SK-N-SH treated with all-trans-retinoic acid at 6 μM for 48 hours (cell line): Measurements from ENCODE around the gene NCKAP5.

Experiments
- ATAC-seq: fragments of 200-7000 bp; cut with Tn5 transposase; 3 replicates; pipeline ENCODE4 v1.9.1; 2020; ENCODE audit warnings: mild to moderate bottlenecking, moderate library complexity
- ARNTL ChIP-seq: fragments of 450-650 bp; formaldehyde crosslinking; IDR thresholded peaks from 2 replicates; pipeline ENCODE4 v1.5.0; 2020; ENCODE audit warnings: low read depth, mild to moderate bottlenecking, moderate library complexity, borderline replicate concordance
- BACH2 ChIP-seq: fragments of 250-450 bp; sonication (Bioruptor Pico); IDR thresholded peaks from 2 replicates; pipeline ENCODE4 v1.9.0; 2021; ENCODE audit warnings: mild to moderate bottlenecking, borderline replicate concordance
- CREB5 ChIP-seq: fragments of 250-450 bp; sonication (Bioruptor Pico); IDR thresholded peaks from 2 replicates; pipeline ENCODE4 v1.5.1; 2020; ENCODE audit warnings: low read depth, mild to moderate bottlenecking, moderate library complexity
- CSDC2 ChIP-seq: fragments of 250-450 bp; sonication (Bioruptor Pico); IDR thresholded peaks from 2 replicates; pipeline ENCODE4 v1.5.0; 2020; ENCODE audit warnings: mild to moderate bottlenecking, moderate library complexity
- ESRRG ChIP-seq: fragments of 250-450 bp; sonication (Bioruptor Pico); IDR thresholded peaks from 2 replicates; pipeline ENCODE4 v1.6.1; 2021; ENCODE audit warnings: mild to moderate bottlenecking
- GLIS3 ChIP-seq: fragments of 250-450 bp; sonication (Bioruptor Pico); IDR thresholded peaks from 2 replicates; pipeline ENCODE4 v1.5.0; 2020; ENCODE audit warnings: mild to moderate bottlenecking, moderate library complexity
- ISL1 ChIP-seq: fragments of 250-450 bp; sonication (Bioruptor Pico); IDR thresholded peaks from 2 replicates; pipeline ENCODE4 v2.1.2; 2022; ENCODE audit warnings: mild to moderate bottlenecking, moderate library complexity
- OSR1 ChIP-seq: fragments of 250-450 bp; sonication (Bioruptor Pico); IDR thresholded peaks from 2 replicates; pipeline ENCODE4 v1.8.0; 2022; ENCODE audit warnings: moderate library complexity, mild to moderate bottlenecking, inconsistent platforms
- POU6F1 ChIP-seq: fragments of 250-450 bp; sonication (Bioruptor Pico); IDR thresholded peaks from 2 replicates; pipeline ENCODE4 v1.8.0; 2021; ENCODE audit warnings: low read depth, mild to moderate bottlenecking, moderate library complexity, borderline replicate concordance
- PPARA ChIP-seq: fragments of 250-450 bp; sonication (Bioruptor Pico); IDR thresholded peaks from 2 replicates; pipeline ENCODE4 v1.5.0; 2020; ENCODE audit warnings: mild to moderate bottlenecking, borderline replicate concordance
- RARB ChIP-seq: fragments of 250-450 bp; sonication (Bioruptor Pico); IDR thresholded peaks from 2 replicates; pipeline ENCODE4 v1.8.0; 2021; ENCODE audit warnings: mild to moderate bottlenecking, moderate library complexity
- SNAI2 ChIP-seq: fragments of 250-450 bp; sonication (Bioruptor Pico); IDR thresholded peaks from 2 replicates; pipeline ENCODE4 v1.5.0; 2020; ENCODE audit warnings: mild to moderate bottlenecking, moderate library complexity
- TCF4 ChIP-seq: fragments of 250-450 bp; sonication (Bioruptor Pico); IDR thresholded peaks from 2 replicates; pipeline ENCODE4 v1.8.0; 2021; ENCODE audit warnings: mild to moderate bottlenecking, moderate library complexity, borderline replicate concordance
- TOX ChIP-seq: fragments of 250-450 bp; sonication (Bioruptor Pico); IDR thresholded peaks from 2 replicates; pipeline ENCODE4 v1.8.0; 2021; ENCODE audit warnings: mild to moderate bottlenecking, moderate library complexity, borderline replicate concordance
- ZC3H10 ChIP-seq: fragments of 250-450 bp; sonication (Bioruptor Pico); IDR thresholded peaks from 2 replicates; pipeline ENCODE4 v1.5.1; 2021; ENCODE audit warnings: mild to moderate bottlenecking, moderate library complexity
- ZFP3 ChIP-seq: fragments of 250-450 bp; sonication (Bioruptor Pico); IDR thresholded peaks from 2 replicates; pipeline ENCODE4 v1.5.0; 2020; ENCODE audit warnings: mild to moderate bottlenecking, moderate library complexity
- ZFP30 ChIP-seq: fragments of 450-650 bp; formaldehyde crosslinking; IDR thresholded peaks from 2 replicates; pipeline ENCODE4 v1.5.0; 2022; ENCODE audit warnings: mild to moderate bottlenecking, moderate library complexity
- ZNF565 ChIP-seq: fragments of 450-650 bp; formaldehyde crosslinking; conservative IDR thresholded peaks from 2 replicates; pipeline ENCODE4 v1.5.0; 2020; ENCODE audit warnings: low read depth, mild to moderate bottlenecking, moderate library complexity
- ZNF70 ChIP-seq: fragments of 450-650 bp; formaldehyde crosslinking; IDR thresholded peaks from 2 replicates; pipeline ENCODE4 v1.5.0; 2020; ENCODE audit warnings: mild to moderate bottlenecking, moderate library complexity
- TF ChIP-seq, protein P1 (sequence below): fragments of 250-450 bp; sonication (Bioruptor Pico); IDR thresholded peaks from 2 replicates; pipeline ENCODE4 v1.5.1; 2021; ENCODE audit warnings: mild to moderate bottlenecking, moderate library complexity
- TF ChIP-seq, protein P2 (sequence below): fragments of 250-450 bp; sonication (Bioruptor Pico); IDR thresholded peaks from 2 replicates; pipeline ENCODE4 v1.5.0; 2020; ENCODE audit warnings: mild to moderate bottlenecking, moderate library complexity

NCKAP5 gene

GRCh38 chr2:132884292-132884691, 684.0 kb downstream of the NCKAP5 start:
- ATAC-seq = no peak
- TF ChIP-seq GLIS3 (CRISPR knock-in tag) = no peak
- no peak for TF ChIP-seq SNAI2 (CRISPR knock-in tag)
- no peak for TF ChIP-seq ARNTL (CRISPR knock-in tag)
- no peak for TF ChIP-seq ZFP3
- TF ChIP-seq PPARA (CRISPR knock-in tag) = no peak
- no peak for TF ChIP-seq BACH2 (CRISPR knock-in tag)
- no peak for TF ChIP-seq ZC3H10 (CRISPR knock-in tag)
- no peak for TF ChIP-seq ESRRG (CRISPR knock-in tag)
- no peak for TF ChIP-seq TOX (CRISPR knock-in tag)

- TF ChIP-seq, protein P1, sequence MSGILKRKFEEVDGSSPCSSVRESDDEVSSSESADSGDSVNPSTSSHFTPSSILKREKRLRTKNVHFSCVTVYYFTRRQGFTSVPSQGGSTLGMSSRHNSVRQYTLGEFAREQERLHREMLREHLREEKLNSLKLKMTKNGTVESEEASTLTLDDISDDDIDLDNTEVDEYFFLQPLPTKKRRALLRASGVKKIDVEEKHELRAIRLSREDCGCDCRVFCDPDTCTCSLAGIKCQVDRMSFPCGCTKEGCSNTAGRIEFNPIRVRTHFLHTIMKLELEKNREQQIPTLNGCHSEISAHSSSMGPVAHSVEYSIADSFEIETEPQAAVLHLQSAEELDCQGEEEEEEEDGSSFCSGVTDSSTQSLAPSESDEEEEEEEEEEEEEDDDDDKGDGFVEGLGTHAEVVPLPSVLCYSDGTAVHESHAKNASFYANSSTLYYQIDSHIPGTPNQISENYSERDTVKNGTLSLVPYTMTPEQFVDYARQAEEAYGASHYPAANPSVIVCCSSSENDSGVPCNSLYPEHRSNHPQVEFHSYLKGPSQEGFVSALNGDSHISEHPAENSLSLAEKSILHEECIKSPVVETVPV (CRISPR knock-in tag) = no peak
- TF ChIP-seq OSR1 (no peak), RARB (CRISPR knock-in tag) (no peak), CSDC2 (CRISPR knock-in tag) (no peak), TCF4 (CRISPR knock-in tag) (no peak), CREB5 (CRISPR knock-in tag) (no peak), ZFP30 (CRISPR knock-in tag) (no peak), PPARA (CRISPR knock-in tag) (no peak), ZFP3 (no peak), BACH2 (CRISPR knock-in tag) (no peak), TOX (CRISPR knock-in tag) (no peak)
- TF ChIP-seq, protein P2, sequence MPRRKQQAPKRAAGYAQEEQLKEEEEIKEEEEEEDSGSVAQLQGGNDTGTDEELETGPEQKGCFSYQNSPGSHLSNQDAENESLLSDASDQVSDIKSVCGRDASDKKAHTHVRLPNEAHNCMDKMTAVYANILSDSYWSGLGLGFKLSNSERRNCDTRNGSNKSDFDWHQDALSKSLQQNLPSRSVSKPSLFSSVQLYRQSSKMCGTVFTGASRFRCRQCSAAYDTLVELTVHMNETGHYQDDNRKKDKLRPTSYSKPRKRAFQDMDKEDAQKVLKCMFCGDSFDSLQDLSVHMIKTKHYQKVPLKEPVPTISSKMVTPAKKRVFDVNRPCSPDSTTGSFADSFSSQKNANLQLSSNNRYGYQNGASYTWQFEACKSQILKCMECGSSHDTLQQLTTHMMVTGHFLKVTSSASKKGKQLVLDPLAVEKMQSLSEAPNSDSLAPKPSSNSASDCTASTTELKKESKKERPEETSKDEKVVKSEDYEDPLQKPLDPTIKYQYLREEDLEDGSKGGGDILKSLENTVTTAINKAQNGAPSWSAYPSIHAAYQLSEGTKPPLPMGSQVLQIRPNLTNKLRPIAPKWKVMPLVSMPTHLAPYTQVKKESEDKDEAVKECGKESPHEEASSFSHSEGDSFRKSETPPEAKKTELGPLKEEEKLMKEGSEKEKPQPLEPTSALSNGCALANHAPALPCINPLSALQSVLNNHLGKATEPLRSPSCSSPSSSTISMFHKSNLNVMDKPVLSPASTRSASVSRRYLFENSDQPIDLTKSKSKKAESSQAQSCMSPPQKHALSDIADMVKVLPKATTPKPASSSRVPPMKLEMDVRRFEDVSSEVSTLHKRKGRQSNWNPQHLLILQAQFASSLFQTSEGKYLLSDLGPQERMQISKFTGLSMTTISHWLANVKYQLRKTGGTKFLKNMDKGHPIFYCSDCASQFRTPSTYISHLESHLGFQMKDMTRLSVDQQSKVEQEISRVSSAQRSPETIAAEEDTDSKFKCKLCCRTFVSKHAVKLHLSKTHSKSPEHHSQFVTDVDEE (CRISPR knock-in tag) = no peak
- no peak for ATAC-seq
These were observed 684.8 kb downstream of the NCKAP5 start for GRCh38 chr2:132883430-132883829.

- TF ChIP-seq ZFP3 (no peak), ZNF565 (no peak), PPARA (CRISPR knock-in tag) (no peak), GLIS3 (CRISPR knock-in tag) (no peak), SNAI2 (CRISPR knock-in tag) (no peak), CSDC2 (CRISPR knock-in tag) (no peak), CREB5 (CRISPR knock-in tag) (no peak), TOX (CRISPR knock-in tag) (no peak), BACH2 (CRISPR knock-in tag) (no peak), ZNF70 (CRISPR knock-in tag) (no peak), ZFP30 (CRISPR knock-in tag) (no peak), POU6F1 (CRISPR knock-in tag) (no peak), ZC3H10 (CRISPR knock-in tag) (no peak), ISL1 (no peak), RARB (CRISPR knock-in tag) (no peak)
- no peak for ATAC-seq
These were observed 686.7 kb downstream of the NCKAP5 start for GRCh38 chr2:132881546-132881945.
